ENCODE measurements around the gene INSRR.

INSRR gene

DNA sequence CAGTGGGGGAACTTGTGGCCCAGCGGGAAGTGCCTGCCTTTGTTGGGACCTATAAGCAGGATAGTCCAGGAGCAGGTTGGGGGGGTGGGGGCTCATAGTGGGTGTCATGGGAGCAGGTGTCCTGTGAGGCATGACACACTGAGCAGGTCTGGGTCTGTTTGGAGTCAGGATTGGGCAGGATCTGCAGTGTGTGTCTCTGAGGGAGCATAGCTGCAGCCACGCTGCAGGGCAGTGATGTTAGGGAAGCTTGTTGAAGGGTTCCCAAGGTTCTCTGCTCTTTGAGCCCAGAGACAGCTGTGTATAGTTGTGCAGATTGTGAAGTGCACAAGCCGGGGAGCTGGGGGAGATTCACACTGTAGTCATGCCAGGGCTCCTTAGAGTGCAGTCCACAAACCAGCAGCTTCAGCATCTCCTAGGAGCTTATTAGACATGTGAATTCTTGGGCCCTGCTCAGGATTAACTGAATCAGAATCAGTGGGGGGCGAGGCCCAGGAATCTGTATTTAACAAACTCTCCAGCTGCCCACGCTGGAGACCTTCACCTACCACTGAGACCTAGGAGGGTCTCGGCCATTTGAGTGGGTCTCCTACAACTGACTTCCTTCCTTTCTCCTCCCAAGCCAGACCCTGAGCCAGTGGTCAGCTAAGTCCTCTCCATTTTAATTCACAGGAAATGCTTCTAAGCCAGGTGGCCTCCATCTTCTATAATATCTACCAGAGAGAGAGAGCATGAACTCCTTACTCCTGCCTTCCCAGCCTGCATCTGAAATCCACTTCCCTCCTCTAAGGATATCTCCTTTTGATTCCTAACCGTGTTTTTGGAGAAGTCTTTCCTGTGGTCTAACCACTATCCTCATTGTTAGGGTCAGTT is 11.1 kb downstream of the INSRR start:
- no peak for DNase-seq

GRCh38 chr1:156846643-156847042 is 12.3 kb downstream of the INSRR start:
- DNase-seq, result no peak

- no peak for DNase-seq
Observed at GRCh38 chr1:156845953-156846545, 12.9 kb downstream of the INSRR start.

DNA sequence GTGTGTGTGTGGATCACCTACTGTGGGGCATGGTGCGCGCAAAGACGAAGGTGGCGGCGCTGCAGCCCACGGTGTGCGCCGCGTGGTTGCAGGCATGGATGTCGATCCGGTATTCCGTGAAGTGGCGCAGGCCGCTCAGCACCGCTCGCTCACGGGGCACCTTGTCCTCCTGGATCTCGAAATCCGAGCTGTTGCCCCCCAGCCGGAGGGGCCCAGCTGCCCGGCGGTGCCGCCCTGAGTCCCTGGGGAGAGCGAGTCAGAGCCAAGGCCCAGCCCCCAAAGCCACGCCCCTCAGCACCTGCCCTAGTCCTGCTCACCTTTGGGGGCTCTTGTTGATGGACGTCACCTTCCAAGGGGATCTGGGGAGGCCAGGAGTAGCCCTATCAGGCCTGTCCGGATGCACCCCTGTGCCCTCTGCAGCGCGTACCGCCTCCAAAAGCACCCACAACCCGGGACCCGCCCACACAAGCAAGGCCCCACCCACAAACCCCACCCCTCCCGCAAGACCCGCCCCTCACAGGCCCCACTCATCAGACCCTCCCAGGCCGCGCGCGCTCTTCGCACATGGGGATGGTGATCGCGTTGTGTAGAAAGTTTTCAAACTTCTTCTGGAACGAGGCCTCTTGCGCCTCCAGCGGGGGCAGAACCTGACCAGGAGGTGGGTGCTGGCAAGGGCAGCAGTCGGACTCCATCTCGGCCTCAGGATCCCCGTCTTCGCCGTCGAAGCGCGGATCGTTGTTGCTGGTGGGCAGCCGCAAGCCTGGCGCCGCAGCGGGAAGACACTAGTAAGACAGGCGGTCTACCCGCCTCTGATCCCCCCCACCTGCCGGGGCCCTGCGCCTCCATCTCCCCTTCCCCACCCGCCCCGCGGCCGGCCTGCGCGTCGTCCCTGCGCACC is 13.6 kb downstream of the INSRR start:
- DNase-seq, result no peak

DNA sequence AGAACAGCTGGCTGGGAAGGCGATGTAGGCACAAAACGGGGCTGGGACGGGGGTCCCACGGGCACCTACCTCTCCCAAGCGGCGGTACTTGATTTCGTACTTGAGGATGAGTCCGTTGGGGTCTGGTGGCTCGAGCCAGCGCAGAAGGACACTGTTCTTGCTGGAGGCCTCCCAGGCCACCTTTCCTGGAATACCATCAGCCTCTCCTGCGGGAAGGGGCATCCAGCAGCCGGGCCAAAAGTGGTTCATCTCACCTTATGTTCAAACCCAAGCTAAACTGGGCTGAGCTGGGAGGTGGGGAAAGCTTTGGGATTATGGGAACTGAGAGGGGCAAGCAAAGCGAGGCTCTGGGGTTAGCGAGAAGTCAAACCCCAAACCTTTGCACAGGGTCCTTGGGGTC is 14.3 kb downstream of the INSRR start:
- DNase-seq, result no peak

GRCh38 chr1:156844102-156844501 is 14.8 kb downstream of the INSRR start:
- no peak for DNase-seq

DNA sequence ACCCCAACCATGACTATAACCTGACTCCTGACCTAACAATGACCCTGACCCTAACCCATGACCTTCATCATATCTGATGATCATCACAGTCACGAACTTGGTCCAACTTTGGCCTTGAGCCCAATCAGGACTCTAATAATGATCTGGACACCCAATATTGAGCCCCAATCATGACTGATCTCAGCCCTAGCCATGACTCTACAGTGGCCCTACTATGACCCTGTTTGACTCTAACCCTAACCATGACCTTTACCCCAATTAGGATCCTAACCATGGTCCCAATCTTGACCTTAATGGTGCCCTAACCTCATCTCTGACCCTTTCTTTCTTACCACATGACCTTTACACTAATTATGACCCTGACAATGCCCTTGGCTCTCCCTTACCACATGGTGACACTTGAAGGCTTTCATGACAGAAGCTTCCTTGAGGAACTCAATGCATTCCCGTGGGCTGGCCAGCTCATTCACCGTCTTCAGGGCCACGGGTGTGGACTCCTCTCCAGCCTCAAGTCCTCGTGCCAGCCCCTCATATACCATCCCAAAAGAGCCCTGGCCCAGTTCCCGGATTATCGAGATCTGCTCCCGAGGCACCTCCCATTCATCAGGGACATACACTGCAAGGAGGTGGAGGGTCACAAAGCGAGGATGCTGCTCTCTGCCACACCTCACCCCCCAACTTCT is 16.2 kb downstream of the INSRR start:
- no peak for DNase-seq

DNA sequence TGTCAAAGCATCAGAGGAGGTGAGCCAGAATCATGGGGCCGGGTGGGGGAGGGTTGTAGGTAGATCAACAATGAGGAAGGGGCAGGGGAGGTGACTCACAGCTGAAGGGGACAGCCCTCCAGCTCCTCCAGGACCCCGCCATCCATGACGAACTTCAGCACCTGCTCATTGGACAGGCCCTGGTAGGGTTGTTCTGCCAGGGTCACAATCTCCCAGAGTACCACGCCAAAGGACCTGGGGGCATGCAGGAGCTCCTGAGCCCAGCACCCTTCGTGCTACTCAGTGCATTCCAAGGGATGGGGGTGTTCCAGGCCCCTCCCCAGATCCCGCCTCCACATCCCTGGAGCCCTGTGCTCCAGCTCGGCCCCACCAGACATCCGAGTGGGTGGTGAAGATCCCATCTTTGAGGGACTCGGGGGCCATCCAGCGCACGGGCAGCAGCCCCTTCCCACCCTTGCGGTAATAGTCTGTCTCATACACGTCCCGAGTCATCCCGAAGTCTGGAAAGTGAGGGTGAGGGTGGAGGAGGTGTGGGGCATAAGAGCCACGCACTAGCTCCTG is 17.5 kb downstream of the INSRR start:
- DNase-seq, result no peak

GRCh38 chr1:156840898-156841279 is 18.0 kb downstream of the INSRR start:
- DNase-seq, result no peak

- no peak for DNase-seq
Observed at GRCh38 chr1:156840186-156840897, 18.6 kb downstream of the INSRR start.

DNA sequence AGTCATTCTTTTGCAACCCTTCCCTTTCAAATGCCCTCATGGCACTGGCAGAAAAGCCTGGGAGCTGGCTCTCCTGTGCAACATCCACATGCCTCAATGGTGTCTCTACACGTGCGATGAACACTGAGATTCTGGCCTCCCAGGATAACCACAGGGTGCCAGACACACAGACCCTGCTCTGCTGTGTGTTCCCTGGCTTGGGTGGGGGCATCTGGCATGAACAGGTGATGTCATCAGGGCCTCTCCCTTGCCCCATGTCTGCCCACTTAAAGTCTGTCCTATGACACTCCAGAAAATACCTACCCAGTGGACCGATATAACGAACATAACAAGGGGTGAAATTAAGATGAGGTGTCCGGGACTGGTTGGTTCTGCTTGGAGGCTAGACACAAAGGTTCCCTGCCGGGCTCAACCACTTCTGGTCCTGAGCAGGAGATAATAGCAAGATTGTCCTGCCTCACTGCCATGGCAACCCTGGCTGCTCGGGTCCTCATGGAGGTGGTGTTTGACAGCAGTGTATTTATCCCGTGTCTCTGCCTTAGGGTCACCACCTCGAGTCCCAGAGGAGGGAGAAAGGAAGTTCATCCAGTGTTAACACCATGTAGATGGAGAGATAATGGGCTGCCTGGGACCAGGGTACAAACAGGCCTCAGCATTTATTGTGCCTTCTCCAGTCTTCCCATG is 19.3 kb downstream of the INSRR start:
- DNase-seq, result no peak

DNA sequence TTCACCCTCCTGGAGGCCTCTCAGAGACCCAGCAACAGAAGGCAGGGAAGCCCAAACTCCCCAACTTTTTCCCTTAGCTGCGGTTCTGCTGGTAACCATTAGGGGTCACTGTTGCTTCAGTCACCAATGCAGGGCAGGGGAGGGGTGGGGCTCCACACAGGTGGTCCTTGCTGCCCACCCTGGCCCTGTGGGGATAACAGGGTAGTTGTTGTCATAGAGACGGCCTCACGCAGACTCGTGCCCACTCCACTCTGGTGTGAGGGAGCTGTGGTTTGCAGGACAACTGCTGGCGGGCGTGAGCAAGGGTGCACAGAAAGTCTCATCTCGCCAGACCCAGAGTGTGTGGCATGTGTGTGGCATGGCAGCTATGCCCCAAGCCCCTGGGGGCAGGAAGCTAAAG is 19.9 kb downstream of the INSRR start:
- DNase-seq, result no peak

DNA sequence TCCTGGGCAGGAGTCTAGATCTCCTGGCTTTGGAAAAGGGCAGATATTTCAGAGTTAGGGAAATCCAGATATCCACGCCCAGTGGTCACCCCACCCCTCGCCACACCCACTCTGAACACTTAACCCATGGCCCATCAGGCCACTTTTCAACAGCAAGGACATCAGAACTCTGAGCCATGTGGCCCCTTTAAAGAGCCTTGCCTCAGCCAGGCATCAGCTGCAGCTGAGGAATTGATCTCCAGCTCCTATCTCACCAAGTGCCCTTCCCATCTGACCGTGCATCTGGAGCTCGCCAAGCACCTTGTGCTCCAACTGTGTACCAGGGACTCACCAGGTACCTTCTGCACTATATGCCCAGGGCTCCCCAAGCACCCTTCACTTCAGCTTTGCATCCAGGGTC is 22.0 kb downstream of the INSRR start:
- DNase-seq, result no peak

DNA sequence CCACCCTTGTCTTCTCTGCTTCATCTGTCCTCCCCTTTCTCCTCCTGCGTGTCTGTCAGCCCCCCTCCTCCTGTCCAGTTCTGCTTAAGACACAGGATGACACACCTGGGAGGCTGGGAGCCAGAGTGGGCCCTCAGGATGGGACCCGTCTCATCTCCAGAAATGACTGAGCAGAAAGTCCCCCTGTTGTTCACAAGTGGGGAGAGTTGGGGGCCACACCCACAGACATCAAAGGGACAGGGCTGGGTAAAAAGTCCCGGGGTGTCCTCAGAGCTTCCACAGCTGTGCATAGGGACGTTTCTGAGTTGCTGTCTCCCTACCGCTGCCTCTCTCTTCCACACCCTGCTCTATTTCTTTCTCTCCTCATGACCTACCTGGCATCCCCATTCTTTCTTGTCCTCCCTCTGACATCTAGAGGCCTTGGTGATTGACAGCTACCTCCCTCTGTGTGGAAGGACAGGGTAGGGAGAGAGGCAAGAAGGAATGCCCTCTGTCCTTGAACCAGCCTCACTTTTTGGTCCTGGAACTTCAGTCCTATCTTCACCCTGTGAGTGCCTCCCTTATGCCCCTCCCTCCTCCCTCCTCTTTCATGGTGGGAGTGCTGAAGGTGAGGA is 22.8 kb downstream of the INSRR start:
- DNase-seq, result no peak

DNA sequence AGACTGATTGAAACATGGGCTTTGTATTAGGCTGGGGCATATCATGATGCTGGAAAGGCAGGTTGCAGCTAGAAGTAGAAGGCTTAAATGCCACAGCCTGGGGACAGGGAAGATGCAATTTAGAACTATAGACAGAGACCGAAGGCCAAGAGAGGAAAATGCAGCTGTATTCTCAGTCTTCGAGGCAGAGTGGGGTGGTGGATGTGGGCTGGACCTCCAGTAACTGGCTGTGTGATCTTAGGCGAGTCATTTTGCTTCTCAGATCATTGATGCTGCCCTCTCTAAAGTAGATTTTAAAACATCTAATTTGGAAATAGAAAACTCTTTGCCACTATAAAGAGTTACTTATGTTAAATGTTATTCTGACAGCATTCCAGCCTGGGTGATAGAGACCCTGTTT is 24.6 kb downstream of the INSRR start:
- no peak for DNase-seq

GRCh38 chr1:156833603-156834002 is 25.3 kb downstream of the INSRR start:
- no peak for DNase-seq

GRCh38 chr1:156832434-156832833 is 26.5 kb downstream of the INSRR start:
- no peak for DNase-seq

DNA sequence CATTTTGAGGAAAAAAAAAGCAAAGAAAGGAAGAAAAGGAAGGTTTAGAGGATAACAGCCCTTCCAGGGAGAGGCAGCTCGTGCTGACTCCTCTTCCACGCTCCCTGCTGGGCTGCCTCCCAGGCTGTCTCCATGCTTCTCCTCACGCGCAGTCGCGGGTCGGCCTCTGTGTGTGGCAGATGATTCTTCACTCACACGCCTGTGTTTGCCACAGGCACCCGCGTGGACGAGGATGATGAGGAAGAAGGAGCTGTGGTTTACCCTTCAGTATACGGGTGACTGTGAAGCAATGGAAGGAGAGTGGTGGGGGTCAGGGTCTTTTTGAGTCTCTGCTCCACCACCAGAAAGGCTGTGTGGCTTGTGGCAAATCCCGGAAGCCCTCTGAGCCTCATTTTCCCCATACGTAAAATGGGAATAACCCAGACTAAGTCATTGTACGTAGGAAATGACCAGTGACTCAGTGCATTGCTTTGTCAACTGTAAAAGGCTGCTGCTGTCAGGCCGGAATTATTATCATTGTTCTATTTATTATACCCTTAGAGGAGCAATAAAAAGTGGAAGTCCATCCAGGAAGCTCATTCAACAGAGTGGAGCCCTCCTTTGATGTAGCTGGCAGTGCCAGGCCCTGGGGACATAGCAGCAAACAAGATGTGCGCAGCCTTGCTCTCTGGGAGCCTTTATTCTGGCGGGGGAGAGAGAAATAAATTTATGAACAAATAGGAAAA is 30.4 kb downstream of the INSRR start:
- DNase-seq, result no peak

DNA sequence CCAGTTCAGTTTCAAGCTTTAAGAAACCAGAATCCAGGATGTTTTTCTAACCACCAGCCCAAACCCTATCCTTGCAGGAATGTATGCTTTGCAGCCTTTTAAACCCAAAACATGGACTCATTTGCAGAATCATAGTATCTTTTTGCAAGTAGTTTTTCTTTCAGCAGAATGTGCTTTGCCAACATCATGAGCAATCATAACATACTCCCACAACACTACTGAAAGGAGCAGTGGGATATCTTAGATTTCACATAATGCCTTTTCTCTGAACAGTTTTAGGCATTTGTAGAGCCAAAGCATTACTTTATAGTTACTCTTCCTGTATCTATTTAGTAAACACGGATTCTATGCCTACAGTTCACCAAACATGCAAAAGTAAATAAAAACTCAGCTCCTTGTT is 32.3 kb downstream of the INSRR start:
- DNase-seq, result no peak

- no peak for DNase-seq
Observed at GRCh38 chr1:156823210-156823790, 35.6 kb downstream of the INSRR start.
